Middle frontal gyrus (tissue), 1 donor: Measurements from ENCODE around the gene DDB1.

ENCODE experiments used
- DNase-seq: peaks from one replicate; pipeline ENCODE4 v3.0.0-alpha.2; 2015; ENCODE audit warnings: low spot score; ENCODE audit errors: extremely low spot score

The DDB1 gene

DNA sequence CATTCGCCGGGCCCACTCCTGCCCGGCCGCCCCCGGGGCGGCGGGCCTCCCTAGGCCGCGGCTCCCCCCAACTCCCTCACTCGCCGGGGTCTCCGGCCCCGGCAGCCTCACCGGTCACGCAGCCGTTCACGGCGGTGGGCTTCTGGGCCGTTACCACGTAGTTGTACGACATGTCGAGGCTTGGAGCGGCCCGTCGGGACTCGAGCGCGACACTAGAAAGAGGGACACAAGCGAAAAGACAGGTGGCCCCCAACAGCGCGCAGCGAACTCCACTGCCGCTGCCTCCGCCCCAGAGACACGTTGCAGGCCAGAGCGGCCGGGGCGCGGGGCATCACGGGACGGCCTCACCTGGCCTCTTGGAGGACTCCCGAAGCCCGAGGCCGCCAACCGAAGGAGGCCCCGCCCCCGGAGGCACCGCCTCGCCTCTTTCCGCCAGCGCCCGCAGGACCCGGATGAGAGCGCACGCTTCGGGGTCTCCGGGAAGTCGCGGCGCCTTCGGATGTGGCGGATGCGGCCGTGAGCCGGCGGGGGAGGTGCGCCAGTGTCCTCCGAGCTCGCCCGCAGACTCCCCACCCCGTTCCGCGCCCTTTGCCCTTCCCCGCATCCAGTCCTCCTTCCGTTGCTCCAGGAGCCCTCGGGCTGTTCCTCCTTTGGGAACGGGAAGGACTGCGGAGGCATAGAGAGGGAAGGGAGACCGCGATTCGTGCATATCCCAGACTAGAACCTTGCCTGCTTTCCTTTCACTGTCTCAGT is at the start of gene DDB1, which contains the start of gene TKFC:
Gene DDB1, minus strand, starts transcription at position 309 of the 753 bp plus-strand sequence. Its CDS starts 137 bp downstream, at position 172.
Gene TKFC, plus strand, starts transcription at position 432 of the 753 bp plus-strand sequence. CDS start 1,501 bp downstream, outside the sequence.
- DNase-seq = peak; percentile 89

DNA sequence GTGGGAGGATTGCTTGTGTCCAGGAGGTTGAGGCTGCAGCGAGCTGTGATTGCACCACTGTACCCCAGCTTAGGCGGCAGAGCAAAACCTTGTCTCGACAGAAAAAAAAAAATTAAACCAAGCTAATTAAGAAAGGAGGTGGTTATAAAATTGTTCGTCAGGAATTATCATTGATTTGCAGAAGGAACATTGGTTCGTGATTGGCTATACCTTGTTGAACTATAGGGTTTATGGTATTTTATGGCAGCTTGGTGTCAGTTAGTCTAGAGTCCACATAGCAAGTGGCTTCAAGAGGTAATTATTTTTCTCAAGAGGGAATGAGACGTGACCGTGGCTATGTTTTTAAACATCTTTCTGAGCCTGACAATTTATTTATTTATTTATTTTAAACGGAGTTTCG is 48.0 kb upstream of the DDB1 start:
- no peak for DNase-seq

DNA sequence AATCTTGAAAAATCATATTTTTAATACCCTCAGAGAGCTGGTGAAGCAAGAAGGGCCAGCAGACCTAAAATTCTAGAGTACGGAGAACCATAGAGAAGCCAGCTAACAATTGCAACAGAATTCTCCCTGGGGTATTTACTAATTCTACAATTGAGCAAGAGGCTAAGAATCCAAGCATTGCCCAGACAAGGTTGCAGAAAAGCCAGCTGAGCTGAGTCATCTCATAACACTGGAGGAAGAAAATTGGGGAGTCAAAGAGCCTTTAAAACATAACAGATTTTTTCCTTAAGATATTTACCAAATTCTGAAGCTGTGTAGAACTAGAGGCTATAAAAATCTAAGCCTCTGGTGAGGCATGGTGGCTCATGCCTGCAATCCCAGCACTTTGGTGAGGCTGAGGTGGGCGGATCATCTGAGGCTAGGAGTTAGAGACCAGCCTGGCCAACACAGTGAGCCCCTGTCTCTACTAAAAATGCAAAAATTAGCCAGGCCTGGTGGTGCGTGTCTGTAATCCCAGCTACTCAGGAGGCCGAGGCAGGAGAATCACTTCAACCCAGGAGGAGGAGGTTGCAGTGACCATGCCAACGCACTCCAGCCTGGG is 45.9 kb upstream of the DDB1 start:
- no peak for DNase-seq

DNA sequence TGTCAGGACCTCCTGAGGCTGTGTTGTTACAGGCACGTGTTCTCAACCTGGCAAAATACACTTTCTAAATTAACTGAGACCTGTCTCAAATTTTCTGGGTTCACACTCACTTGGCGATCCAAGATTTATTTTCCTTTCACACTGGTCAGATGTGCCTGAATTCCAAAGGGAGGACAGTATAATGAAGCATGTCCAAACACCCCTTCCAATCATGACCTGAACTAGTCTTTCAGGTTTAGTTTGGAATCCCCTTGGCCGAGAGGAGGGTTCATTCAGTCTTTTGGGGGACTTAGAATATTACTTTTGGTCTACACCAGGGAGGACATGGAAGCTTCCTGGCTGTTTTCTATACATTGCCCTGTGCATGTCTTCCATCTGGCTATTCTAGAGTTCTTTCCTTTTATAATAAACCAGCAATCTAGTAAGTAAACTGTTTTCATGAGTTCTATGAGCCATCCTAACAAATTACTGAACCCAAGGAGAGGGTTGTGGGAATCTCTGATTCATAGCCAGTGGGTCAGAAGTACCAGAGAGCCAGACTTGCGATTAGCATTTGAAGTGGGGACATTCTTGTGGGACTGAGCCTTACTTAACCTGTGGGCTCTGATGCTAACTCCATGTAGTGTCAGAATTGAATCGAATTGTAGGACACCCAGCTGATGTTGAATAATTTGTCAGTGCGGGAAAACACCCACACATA is 44.7 kb upstream of the DDB1 start:
- no peak for DNase-seq

DNA sequence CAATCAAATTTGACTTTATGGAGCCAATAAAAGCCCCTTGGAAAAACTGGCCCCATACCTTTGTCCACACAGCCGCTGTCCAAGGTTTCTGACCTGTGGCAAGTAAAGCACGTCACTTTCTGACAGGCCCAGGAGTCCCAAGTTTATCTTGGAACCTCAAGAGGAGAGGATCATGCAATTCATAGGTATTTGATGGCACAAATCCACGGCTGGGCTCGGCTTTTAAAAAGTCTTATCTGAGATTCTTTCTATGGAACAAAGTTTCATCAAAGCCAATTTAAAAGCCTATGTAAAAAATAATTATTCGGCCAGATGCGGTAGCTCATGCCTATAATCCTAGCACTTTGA is 42.8 kb upstream of the DDB1 start:
- DNase-seq = no peak

DNA sequence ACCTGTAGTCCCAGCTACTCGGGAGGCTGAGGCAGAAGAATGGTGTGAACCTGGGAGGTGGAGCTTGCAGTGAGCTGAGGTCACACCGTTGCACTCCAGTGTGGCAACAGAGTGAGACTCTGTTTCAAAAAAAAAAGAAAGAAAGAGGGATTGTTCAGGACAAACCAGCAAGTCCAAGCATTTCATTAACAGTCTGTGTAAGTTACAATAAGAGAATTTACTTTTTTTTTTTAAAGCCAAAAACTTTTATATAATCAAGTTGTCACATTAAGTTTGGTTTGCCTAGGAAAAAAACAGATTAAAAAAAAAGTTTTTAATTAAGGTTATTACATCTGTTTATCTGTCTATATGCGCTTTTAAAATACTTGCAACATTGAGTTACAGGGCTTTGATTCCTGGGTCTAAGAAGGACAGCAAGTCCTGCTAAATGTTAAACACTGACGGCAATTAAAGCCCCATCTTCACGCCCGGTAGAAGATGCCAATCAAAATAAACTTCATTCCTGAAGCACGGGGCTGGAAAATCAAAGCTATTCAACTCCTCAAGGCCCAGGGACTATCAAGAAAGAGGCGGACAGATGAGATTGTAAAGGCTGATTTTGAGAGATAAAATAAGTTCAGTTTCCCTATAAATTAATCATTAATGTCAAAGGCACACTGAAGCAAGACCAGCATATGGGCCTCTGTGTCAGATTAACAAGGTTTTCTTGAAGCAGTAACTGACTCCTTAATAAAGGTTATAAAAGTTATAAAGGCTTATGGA is 39.9 kb upstream of the DDB1 start:
- DNase-seq = no peak

DNA sequence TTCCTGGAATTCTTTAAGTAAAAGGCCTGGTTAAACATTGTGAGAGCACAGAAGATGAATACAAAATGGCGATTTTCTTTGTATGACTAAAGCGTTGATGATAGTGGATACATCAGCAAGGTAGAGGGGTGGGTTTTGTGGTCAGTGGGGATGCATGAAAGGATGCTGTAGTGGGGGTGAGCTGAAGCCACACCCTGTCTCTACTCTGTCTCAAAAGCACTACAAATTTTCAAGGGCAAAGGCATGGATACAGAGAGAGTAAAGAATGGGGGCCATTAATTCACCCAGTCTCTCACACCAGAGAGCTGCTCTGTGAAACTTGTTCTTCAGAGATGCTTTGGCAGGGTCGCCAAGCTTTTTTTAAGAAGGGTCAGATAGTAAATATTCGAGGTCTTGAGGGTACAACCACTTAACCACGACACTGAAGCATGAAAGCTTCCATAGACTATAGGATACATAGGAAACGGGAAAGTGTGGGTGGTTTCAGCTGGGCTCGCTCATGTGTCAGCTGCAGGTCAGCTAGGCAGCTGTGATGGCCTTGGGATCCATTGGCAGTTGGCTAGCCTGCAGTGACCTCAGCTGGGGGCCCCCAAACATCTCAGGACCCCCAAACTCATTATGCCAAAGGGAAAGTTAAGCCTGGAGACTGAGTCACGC is 37.6 kb upstream of the DDB1 start:
- DNase-seq = no peak

DNA sequence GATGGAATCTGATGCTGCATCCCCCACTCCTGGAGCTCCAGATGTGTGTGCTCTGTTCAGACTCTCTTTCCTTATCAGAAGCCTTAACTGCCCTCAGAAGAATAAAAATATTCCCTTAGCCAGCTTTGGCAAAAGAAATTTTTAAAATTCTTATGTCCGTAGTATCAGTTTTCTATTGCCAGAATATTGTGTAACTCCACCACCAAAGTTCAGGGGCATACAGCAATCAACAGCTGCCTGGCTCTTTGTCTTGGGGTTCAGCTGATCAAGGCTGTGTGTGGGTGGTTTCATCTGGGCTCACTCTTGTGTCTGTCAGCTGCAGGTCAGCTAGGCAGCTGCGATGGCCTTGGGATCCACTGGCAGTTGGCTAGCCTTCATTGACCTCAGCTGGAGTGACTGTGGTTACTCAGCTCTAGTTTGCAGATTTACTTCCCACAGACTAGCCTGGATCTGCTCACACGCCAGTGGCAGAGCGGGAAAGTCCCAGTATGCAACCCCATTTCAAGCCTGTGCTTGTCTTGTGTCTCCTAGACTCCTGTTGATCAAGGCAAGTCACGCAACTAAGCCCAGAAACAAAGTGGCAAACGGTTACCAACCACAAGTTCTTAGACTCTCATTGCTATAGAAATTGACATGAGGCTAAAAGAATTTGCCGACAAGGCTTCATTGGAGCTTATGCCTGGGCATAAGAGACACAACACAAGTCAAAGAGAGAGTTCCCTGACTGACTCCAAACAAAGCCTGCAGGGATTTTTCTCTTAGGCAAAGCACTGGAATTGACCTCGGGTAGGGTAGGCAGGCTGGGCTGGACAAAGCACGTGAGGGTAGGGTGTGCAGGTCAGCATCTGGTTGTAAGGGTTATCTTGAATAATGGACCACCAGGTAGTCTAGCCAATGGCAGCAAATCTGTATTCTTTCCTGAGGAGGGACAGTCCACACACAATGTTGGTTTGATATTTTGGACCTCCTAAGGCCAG is 36.8 kb upstream of the DDB1 start:
- DNase-seq = no peak

DNA sequence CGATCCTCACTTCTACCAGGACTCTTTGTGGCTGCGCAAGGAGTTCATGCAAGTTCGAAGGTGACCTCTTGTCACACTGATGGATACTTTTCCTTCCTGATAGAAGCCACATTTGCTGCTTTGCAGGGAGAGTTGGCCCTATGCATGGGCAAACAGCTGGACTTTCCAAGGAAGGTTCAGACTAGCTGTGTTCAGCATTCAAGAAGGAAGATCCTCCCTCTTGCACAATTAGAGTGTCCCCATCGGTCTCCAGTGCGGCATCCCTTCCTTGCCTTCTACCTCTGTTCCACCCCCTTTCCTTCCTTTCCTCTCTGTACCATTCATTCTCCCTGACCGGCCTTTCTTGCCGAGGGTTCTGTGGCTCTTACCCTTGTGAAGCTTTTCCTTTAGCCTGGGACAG is 35.7 kb upstream of the DDB1 start:
- DNase-seq = no peak

DNA sequence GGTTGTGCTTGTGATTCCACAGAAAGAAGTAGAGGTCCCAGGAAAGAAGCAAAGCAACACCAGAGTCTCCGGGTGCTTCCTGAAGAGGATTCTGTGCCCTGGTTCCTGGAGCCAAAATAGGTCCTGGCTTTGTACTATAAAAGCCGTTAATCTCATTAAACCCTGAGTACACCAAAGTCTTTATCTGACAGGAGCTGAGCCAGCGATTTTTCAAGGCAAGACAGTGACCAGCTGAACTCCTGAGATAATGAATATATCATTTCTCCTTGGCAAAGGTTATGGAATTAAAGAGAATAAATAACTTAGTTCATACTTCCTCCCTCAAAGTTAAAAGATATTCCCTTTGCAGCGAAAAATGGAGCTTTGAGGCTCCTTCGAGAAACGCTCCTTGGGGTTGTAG is 34.5 kb upstream of the DDB1 start:
- DNase-seq = no peak

DNA sequence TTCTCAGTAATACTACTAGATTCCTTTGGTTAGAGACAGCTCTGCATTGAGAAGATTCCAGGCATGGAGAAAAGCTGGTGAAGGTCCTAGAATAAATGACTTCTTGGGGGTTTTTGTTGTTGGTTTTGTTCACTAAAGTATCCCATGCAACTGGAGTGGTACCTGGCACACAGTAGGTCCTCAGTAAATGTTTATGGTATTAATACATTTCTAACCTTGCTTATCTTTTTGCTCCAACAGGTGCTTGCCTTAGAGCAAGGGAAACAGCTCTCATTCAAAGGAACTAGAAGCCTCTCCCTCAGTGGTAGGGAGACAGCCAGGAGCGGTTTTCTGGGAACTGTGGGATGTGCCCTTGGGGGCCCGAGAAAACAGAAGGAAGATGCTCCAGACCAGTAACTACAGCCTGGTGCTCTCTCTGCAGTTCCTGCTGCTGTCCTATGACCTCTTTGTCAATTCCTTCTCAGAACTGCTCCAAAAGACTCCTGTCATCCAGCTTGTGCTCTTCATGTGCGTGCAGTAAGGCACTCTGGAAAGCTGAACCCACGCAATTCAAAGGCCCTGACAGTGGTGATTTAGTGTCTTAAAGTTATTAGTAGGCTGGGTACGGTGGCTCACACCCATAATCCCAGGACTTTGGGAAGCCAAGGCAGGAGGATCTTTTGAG is 31.2 kb upstream of the DDB1 start:
- DNase-seq = no peak

DNA sequence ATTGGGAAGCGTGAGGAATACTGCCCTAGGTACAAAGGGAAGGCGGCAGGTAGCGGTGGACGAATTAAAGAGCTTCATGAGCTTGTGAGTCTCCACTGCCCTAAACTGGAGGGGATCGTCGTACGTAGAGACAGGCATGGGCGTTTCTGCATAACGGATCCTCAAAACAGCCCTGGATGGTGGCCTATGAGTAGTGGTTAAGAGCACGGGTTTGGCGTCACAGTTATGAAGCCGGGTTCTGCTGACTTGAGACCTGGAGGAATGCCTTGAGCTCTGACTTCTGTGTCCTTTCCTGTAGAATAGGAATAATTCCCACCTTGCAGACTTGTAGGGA is 29.6 kb upstream of the DDB1 start:
- DNase-seq = no peak

DNA sequence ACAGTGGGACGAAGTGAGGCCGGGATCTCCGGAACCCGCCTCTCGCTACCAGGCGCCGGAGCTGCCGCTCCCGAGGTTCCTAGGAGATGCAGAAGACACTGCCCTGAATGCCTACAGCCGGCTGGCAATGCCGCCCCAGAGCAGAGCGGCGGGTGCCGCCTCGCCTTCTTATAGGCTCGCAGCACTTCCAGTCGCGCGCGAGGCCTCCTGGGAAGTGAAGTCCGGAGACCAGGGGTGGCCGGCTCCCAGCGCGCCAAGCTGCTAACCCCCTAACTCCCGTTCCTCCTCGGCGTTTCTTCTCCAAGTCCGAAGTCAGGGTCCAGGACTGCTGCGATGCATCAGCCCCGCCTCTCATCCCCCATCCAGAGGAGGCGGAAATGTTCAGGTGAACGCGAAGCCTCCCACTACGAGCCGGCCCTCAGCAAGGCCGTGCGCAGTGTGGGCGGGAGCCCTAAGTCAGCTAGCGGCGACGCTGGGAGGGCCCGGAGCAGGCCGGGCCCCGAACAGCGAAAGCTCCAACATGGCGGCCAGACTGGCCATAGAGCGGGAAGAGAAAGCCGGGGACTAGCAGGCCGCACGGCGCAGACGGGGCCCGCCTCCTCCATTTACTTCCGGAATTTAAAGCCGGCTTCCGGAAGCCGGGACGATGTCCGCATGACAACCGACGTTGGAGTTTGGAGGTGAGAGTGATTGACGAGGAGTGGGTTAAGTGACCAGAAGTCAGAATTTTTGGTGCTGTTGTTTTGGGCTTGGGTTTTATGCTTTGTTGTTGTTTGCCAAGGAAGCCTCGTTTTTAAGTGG is 29.0 kb upstream of the DDB1 start, which contains the start of the genes CYB561A3 and TMEM138:
Gene CYB561A3, minus strand, starts transcription at position 142 of the 801 bp plus-strand sequence. CDS start 5,169 bp downstream, outside the sequence.
Gene TMEM138, plus strand, starts transcription at position 634 of the 801 bp plus-strand sequence. CDS start 2,017 bp downstream, outside the sequence.
- DNase-seq = peak; percentile 90

DNA sequence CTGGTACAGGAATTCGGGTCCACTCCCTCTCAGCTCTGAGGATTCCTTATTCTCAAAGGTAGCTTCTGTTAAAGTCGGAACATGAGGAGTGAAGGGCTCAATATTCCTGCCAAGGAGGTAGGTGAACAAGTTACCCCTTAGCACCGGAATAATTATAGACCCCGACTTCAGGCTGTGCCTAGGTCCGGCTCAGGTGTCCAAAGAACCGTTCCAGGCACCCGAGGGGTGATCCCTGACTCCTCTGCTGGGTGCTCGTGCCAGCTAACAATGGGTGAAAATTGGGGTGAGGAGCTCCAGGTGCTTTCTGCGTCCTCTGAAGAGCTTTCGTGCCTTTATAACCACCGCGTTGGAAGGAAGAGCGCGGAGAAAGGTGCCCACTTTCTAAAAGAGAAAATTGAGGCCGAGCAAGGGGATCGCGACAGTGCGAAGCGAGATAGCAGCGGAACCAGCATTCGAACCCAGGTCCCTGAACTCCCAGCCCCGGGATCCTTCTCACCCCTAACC is 28.4 kb upstream of the DDB1 start:
- no peak for DNase-seq

DNA sequence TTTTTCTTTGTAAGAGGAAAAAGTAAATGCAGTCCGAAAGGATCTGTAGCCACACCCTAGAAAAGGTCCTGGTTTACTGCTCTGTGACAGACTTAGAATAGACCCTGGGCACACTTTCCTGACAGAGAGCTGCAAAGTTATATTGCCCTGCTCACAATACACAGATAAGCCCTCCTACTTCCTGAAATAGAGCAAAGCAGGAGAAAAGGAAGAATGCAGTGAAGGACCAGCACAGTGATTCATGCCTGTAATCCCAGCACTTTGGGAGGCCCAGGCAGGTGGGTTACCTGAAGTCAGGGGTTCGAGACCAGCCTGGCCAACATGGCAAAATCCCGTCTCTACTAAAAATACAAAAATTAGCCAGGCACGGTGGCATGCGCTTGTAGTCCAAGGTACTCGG is 26.6 kb upstream of the DDB1 start:
- DNase-seq = no peak

DNA sequence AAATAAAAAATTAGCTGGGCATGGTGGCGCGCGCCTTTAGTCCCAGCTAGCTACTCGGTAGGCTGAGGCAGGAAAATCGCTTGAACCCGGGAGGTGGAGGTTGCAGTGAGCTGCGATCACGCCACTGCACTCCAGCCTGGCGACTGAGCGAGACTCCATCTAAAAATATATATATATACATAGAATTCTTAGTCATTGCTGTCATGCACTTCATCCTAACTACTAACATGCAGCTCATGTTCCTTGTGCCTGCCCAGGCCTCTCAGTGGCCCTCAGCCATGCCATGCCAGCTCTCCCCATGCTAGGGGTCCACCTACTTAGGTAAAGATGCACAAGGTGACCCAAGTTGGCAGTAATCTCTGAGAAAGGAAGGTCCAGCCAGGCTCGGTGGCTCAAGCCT is 25.7 kb upstream of the DDB1 start:
- no peak for DNase-seq

DNA sequence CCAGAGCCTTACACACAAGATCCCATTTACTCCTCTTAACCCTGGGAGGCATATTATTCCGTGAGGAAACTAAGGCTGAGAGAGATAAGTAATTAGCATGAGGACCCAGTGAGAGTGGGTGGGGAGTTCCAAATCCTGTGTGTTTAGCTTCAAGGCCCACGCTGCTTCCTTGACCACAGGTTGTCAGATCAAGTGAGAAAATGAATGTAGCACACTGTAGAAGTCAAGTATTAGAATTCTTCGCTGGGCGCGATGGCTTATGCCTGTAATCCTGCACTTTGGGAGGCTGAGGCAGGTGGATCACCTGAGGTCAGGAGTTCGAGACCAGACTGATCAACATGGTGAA is 25.0 kb upstream of the DDB1 start:
- no peak for DNase-seq

DNA sequence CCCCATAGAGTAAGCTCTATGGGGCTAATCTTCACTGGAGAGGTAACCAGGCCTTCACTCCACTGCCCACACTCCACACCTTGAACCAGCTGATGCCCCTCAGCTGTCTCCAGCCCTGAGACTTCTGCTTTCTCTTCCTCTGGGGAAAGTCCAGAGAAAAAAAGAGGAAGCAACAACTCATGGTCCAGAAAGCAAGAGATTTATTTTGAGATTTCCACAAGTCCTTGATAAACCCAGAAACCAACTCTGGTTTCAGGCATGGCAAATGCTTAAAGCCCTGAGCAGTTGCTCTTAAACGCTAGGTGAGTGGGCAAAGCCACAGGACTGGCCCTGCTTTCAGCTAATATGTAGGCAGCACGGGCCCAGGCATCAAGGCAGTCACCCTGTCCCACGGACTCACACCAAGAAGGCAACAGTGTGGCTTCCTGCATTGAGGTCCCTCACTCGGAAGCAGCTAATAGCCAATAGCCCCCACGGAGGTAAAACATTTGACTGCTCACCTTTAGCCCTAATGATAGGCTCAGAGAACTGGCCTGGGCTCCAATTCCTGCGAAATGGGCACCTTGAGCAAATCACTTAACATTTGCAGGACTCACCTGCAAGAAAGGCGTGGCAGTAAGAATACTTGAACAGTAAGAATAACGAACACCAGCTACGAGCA is 24.5 kb upstream of the DDB1 start:
- DNase-seq = no peak
